EH (cell line): ENCODE data around the gene SLIT2.

Source experiments
- DNase-seq: peaks from one replicate; pipeline ENCODE4 v3.0.0-alpha.2; 2015; ENCODE audit warnings: low read depth

SLIT2 gene

GRCh38 chr4:20266215-20267082 is 14.7 kb downstream of the SLIT2 start:
- DNase-seq, result peak; percentile 64

- DNase-seq, result peak; percentile 28
Measured at GRCh38 chr4:20268028-20268427, 16.3 kb downstream of the SLIT2 start.

- DNase-seq, result no peak
Measured at GRCh38 chr4:20269320-20269719, 17.6 kb downstream of the SLIT2 start.

- DNase-seq, result no peak
Measured at GRCh38 chr4:20271950-20272349, 20.2 kb downstream of the SLIT2 start.

- peak; percentile 75 for DNase-seq
Measured at GRCh38 chr4:20272411-20272872, 20.7 kb downstream of the SLIT2 start.

- no peak for DNase-seq
Measured at GRCh38 chr4:20273793-20274192, 22.1 kb downstream of the SLIT2 start.

- no peak for DNase-seq
Measured at GRCh38 chr4:20276848-20277247, 25.1 kb downstream of the SLIT2 start.

GRCh38 chr4:20278195-20278594 is 26.5 kb downstream of the SLIT2 start:
- no peak for DNase-seq

- no peak for DNase-seq
Measured at GRCh38 chr4:20279381-20279780, 27.7 kb downstream of the SLIT2 start.

GRCh38 chr4:20281453-20281852 is 29.7 kb downstream of the SLIT2 start:
- no peak for DNase-seq

GRCh38 chr4:20283039-20283438 is 31.3 kb downstream of the SLIT2 start:
- no peak for DNase-seq

GRCh38 chr4:20284990-20285389 is 33.3 kb downstream of the SLIT2 start:
- peak; percentile 66 for DNase-seq

GRCh38 chr4:20287246-20287645 is 35.5 kb downstream of the SLIT2 start:
- DNase-seq, result peak; percentile 30

- DNase-seq, result peak; percentile 33
Measured at GRCh38 chr4:20288047-20288650, 36.4 kb downstream of the SLIT2 start.

GRCh38 chr4:20288846-20289512 is 37.3 kb downstream of the SLIT2 start:
- DNase-seq, result peak; percentile 65

GRCh38 chr4:20289782-20290181 is 38.1 kb downstream of the SLIT2 start:
- no peak for DNase-seq

GRCh38 chr4:20292739-20293138 is 41.0 kb downstream of the SLIT2 start:
- no peak for DNase-seq

- peak; percentile 37 for DNase-seq
Measured at GRCh38 chr4:20297261-20297660, 45.6 kb downstream of the SLIT2 start.

- DNase-seq, result no peak
Measured at GRCh38 chr4:20297783-20298182, 46.1 kb downstream of the SLIT2 start.

- no peak for DNase-seq
Measured at GRCh38 chr4:20298455-20298854, 46.8 kb downstream of the SLIT2 start.

- peak; percentile 13 for DNase-seq
Measured at GRCh38 chr4:20298986-20299385, 47.3 kb downstream of the SLIT2 start.

GRCh38 chr4:20299515-20299914 is 47.8 kb downstream of the SLIT2 start:
- DNase-seq, result peak; percentile 58

GRCh38 chr4:20301161-20301560 is 49.5 kb downstream of the SLIT2 start:
- no peak for DNase-seq
